Measurements from ENCODE around the gene NR2C2AP. TPM values are rescaled to one million over a fixed set of nuclear protein-coding genes. Genes with fewer than 3 reads are reported as not detected.
"Not testable (repeated sequence)": the region's sequence is repeated elsewhere in the genome, so short reads cannot be mapped to it uniquely, and the experiment has no call there.

Gene NR2C2AP
- total RNA-seq, 2 experiments from 2014 or later, result 37.8 to 40.0 TPM

GRCh38 chr19:19224150-19224851, 21.1 kb upstream of the NR2C2AP start:
- intact Hi-C loops (cut with micrococcal nuclease), result no loop called here
- Mint-ChIP-seq H3K9me3 (no peaks in the 10 kb centered on the region), H3K4me3 (peak overlapping the region; percentile 47), H3K27ac (no peak overlapping the region), H3K36me3 (ENCODE audit: low read depth) (no peaks in the 10 kb centered on the region), H3K27me3 (peaks cover 10% of the 10 kb centered on the region), H3K4me1 (ENCODE audit: low read depth) (peaks cover 2% of the 10 kb centered on the region)
- POLR2A ChIA-PET, result interaction anchor here (0.5 to 1.3 kb wide), 2 partner anchors 23 to 292 kb away, joined by 3 to 4 read pairs; no protein-coding TSS in a partner anchor
- no peak for DNase-seq
- TF ChIP-seq CTCF (IDR thresholded peaks at IDR 0.05), result no peak
- no peak for ATAC-seq
- CTCF ChIA-PET, result interaction anchor here (0.8 to 2.7 kb wide), 9 partner anchors 10 to 81 kb away, joined by 3 to 12 read pairs (median 5); partner anchors contain the start of genes BORCS8, NR2C2AP and RFXANK

GRCh38 chr19:19223636-19224035, 20.4 kb upstream of the NR2C2AP start:
- H3K27me3 Mint-ChIP-seq, result peaks cover 10% of the 10 kb centered on the region
- intact Hi-C loops (cut with micrococcal nuclease), result no loop called here
- no peak overlapping the region for H3K27ac Mint-ChIP-seq
- ATAC-seq (no peak), DNase-seq (no peak)
- H3K4me1 Mint-ChIP-seq (ENCODE audit: low read depth), result peaks cover 2% of the 10 kb centered on the region
- CTCF ChIA-PET, result interaction anchor here (1.7 to 2.7 kb wide), 3 partner anchors 11 to 49 kb away, joined by 5 to 12 read pairs (median 9); partner anchors contain the start of genes BORCS8 and RFXANK
- POLR2A ChIA-PET, result interaction anchor here (0.5 to 1.3 kb wide), 2 partner anchors 22 to 293 kb away, joined by 3 to 4 read pairs; no protein-coding TSS in a partner anchor
- no peak for TF ChIP-seq CTCF (IDR thresholded peaks at IDR 0.05)
- H3K36me3 Mint-ChIP-seq (ENCODE audit: low read depth), result no peaks in the 10 kb centered on the region
- H3K9me3 Mint-ChIP-seq, result no peaks in the 10 kb centered on the region
- no peak overlapping the region for H3K4me3 Mint-ChIP-seq

GRCh38 chr19:19223060-19223459, 19.8 kb upstream of the NR2C2AP start:
- Mint-ChIP-seq H3K4me1 (ENCODE audit: low read depth) (peaks cover 2% of the 10 kb centered on the region), H3K27ac (no peak overlapping the region), H3K36me3 (ENCODE audit: low read depth) (no peaks in the 10 kb centered on the region), H3K9me3 (no peaks in the 10 kb centered on the region), H3K4me3 (no peak overlapping the region), H3K27me3 (peaks cover 9% of the 10 kb centered on the region)
- TF ChIP-seq CTCF (IDR thresholded peaks at IDR 0.05), result no peak
- CTCF ChIA-PET, result no interaction called here
- DNase-seq (no peak), ATAC-seq (no peak)
- POLR2A ChIA-PET, result no interaction called here
- intact Hi-C loops (cut with micrococcal nuclease), result no loop called here

- POLR2A ChIA-PET, result interaction anchor here (0.6 kb wide), 1 partner anchor 189 kb away, joined by 3 read pairs; no protein-coding TSS in a partner anchor
- ATAC-seq; DNase-seq; H3K9me3 Mint-ChIP-seq; H3K27me3 Mint-ChIP-seq; H3K4me1 Mint-ChIP-seq (ENCODE audit: low read depth); H3K4me3 Mint-ChIP-seq; H3K36me3 Mint-ChIP-seq (ENCODE audit: low read depth); intact Hi-C loops (cut with micrococcal nuclease); H3K27ac Mint-ChIP-seq: not testable (repeated sequence)
- CTCF ChIA-PET, result interaction anchor here (1.2 kb wide), 1 partner anchor 75 kb away, joined by 4 read pairs; no protein-coding TSS in a partner anchor
Observed at GRCh38 chr19:19221000-19221399, 17.8 kb upstream of the NR2C2AP start.

- DNase-seq (no peak), ATAC-seq (no peak)
- Mint-ChIP-seq H3K27ac (no peak overlapping the region), H3K4me1 (ENCODE audit: low read depth) (no peaks in the 10 kb centered on the region), H3K36me3 (ENCODE audit: low read depth) (no peaks in the 10 kb centered on the region), H3K9me3 (no peaks in the 10 kb centered on the region), H3K27me3 (peaks cover 18% of the 10 kb centered on the region), H3K4me3 (no peak overlapping the region)
- POLR2A ChIA-PET, result no interaction called here
- intact Hi-C loops (cut with micrococcal nuclease), result no loop called here
- CTCF ChIA-PET, result no interaction called here
- no peak for TF ChIP-seq CTCF (IDR thresholded peaks at IDR 0.05)
Observed at GRCh38 chr19:19218911-19219310, 15.7 kb upstream of the NR2C2AP start.
